Midbrain (tissue), 1 donor: Measurements from ENCODE around the gene STARD8.

Source experiments
- DNase-seq: peaks from one replicate; lab custom pipeline; 2025; lab: John Stamatoyannopoulos, UW

Gene STARD8

DNA sequence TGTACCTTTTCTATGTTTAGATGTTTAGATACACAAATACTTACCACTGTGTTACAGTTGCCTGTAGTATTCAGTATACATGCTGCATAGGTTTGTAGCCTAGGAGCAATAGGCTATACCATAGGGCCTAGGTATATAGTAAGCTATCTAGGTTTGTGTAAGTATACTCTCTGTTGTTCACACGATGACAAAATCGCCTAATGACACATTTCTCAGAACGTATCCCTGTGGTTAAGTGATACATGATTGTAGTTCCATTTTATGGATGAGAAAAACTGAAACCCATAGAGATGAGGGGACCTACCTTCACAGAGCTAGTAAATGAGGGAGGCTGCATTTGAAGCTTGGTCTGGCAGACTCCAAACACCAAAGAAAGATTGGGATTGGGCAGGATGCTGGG is 102.0 kb downstream of the STARD8 start:
- no peak for DNase-seq

GRCh38 chrX:68750316-68750715 is 102.8 kb downstream of the STARD8 start:
- DNase-seq, result no peak

DNA sequence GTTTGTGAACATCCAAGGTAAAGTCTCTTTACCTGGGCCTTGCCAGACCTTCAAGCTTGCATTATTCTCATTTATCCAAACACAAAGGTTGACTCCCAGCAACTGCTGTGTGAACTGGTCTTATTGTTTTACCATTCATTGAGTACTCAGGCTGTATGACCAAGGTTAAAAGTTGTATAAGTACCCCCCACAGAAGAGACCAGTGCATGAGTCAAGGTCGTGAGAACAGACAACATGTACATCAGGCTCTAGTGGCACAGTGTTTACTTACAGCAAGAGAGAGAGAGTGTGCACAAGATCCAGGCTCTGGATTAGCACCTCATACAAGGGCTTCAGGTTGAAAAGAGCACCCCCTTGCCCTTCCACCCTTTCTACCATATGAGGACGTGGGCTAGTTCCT is 103.9 kb downstream of the STARD8 start:
- no peak for DNase-seq

DNA sequence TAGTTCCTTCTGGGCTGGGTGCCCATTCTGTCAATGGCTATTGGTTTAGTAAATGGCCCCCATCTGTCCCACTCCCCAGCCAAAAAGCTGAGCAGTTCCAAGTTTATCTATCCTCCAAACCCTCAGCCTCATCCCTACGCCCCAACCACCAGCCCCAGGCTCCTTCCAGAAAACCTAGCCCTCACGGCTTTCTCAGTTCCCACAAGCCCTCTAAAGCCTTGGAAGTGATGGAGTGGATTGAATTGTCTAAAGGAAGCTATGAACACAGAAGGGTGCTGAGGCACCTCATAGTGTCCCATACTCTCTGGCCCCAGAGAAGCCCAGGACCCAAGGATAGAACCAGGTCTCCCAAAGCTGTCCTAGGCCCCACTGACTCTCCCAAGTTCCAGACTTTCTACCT is 105.8 kb downstream of the STARD8 start:
- DNase-seq, result no peak

DNA sequence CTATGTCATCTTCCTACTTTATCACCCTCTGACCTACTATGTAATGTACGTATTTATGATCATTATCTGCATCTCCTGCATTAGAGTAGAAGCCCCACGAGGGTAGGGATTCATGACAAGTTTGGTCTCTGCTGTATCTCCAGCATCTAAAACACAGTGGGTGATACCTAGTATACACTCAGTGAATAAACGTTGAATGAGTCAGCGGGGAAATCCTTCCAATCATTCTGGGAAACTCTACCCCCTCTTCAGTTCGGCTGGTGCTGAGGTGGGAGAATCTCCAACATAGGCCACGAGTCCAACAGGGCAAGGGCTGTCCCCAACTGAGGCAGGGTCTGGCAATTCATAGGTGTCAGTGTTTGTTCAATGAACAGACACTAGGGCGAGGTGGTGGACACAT is 106.9 kb downstream of the STARD8 start:
- DNase-seq, result no peak

- no peak for DNase-seq
These were observed 108.2 kb downstream of the STARD8 start for GRCh38 chrX:68755616-68756125.

GRCh38 chrX:68757331-68757730 is 109.9 kb downstream of the STARD8 start:
- DNase-seq, result no peak

DNA sequence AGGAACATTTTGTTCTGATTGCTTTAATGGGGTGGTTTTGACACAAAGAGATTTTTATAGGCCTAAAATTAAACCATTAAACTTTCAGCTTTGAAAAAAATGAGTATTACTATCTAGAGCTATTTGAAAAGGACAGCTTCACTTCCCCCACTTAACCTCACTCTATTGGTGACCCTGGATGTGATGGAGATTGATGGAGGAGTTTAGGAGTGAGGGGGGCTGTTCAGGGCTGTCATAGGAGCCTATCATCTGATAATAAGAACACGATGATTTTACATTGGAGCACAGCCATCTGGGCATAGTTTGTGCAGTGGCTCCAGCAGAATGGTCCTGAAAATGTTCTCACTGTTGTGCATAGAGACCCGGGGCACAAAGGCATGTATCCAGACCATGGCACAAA is 110.3 kb downstream of the STARD8 start:
- no peak for DNase-seq

GRCh38 chrX:68758671-68759070 is 111.2 kb downstream of the STARD8 start:
- no peak for DNase-seq

GRCh38 chrX:68761086-68761485 is 113.6 kb downstream of the STARD8 start:
- DNase-seq, result no peak

DNA sequence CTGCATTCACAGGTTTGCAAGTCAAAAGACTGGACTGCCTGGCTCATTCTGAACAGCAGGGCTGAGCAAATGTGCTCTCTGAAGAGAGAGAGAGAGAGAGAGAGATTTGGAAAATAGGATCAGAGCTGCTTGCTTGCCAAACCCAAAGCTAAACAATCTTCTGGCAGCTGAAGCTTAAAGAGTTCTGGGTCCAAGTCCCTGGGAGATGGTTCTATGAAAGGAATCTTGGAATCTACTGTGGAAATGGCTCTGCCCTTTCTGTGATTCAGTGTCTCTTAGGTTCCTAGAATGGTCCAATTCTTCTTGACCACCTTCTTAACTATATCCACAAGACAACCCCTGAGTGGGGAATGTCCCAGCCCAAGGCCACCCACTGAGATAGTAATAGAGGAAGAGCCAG is 115.3 kb downstream of the STARD8 start:
- DNase-seq, result no peak

- no peak for DNase-seq
These were observed 116.0 kb downstream of the STARD8 start for GRCh38 chrX:68763481-68763880.
